HG02610 (cell line): ENCODE measurements around the gene BBS4.
A peak's percentile ranks its signal among the peaks of the same experiment; 100 is the strongest.
"Not testable (repeated sequence)": the region's sequence is repeated elsewhere in the genome, so short reads cannot be mapped to it uniquely, and the experiment has no call there.

Experiments
- ATAC-seq: cut with Tn5 transposase; IDR thresholded peaks from one replicate; pipeline ENCODE4 v1.9.1; 2021; ENCODE audit warnings: mild to moderate bottlenecking, moderate library complexity; ENCODE audit not compliant: unreplicated experiment

BBS4 gene

GRCh38 chr15:72690938-72691337 is 4.9 kb downstream of the BBS4 start:
- no peak for ATAC-seq

GRCh38 chr15:72698938-72699337 is 12.9 kb downstream of the BBS4 start:
- ATAC-seq, result no peak

GRCh38 chr15:72700076-72700475 is 14.1 kb downstream of the BBS4 start:
- no peak for ATAC-seq

- no peak for ATAC-seq
These were observed 20.3 kb downstream of the BBS4 start for GRCh38 chr15:72706266-72706665.

DNA sequence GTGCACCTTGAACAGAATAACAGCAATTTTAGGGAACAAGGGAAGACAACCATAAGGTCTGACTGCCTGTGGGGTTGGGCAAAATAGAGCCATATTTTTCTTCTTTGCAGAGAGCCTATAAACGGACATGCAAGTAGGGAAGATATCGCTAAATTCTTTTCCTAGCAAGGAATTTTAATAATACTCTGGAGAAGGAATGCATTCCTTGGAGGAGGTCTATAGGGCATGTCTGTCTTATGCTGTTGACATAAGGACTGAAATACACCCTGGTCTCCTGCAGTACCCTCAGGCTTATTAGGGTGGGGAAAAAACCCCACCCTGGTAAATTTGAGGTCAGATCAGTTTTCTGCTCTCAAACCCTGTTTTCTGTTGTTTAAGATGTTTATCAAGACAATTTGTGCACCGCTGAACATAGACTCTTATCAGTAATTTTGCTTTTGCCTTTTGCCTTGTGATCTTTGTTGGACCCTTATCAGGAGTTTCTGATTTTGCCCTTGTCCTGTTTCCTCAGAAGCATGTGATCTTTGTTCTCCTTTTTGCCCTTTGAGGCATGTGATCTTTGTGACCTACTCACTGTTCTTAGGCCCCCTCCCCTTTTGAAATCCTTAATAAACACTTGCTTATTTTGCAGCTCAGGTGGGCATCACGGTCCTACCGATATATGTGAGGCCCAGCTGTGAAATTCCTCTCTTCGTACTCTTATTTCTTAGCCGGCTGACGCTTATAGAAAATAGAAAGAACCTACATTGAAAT is 22.7 kb downstream of the BBS4 start:
- ATAC-seq, result not testable (repeated sequence)

GRCh38 chr15:72722071-72722696 is 36.2 kb downstream of the BBS4 start:
- no peak for ATAC-seq

GRCh38 chr15:72724028-72724427 is 38.0 kb downstream of the BBS4 start:
- no peak for ATAC-seq

DNA sequence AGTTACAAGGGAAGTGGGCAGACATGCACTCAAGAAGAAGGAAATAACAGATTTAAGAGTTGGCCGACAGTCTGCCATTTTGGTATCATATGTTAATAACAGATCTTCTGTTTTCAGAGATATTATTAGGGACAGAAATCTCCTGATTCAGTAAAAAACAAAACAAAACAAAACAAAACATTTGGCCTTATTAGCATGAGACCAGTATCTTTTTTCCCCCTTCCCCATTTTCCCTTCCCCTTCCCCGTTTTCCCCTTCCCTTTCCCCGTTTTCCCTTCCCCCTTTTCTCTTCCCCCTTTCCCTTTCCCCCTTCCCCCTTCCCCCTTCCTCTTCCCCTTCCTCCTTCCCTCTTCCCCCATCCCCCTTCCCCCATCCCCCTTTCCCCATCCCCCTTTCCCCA is 39.4 kb downstream of the BBS4 start:
- ATAC-seq, result no peak

- ATAC-seq, result not testable (repeated sequence)
These were observed 39.8 kb downstream of the BBS4 start for GRCh38 chr15:72725851-72726250.

- no peak for ATAC-seq
These were observed 41.1 kb downstream of the BBS4 start for GRCh38 chr15:72727154-72727553.

DNA sequence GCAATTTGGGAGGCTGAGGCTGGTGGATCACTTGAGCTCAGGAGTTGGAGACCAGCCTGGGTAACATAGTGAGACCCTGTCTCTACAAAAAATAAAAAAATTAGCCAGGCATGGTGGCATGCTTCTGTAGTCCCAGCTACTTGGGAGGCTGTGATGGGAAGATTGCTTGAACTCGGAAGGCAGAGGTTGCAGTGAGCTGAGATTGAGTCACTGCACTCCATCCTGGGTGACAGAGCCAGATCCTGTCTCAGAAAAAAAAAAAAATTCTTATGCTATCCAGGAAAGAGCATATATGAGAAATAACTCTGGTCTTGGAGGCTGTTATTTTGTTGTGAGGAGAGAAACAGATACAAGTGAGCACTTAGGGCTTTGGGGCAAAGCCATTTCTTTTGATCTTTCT is 42.2 kb downstream of the BBS4 start:
- not testable (repeated sequence) for ATAC-seq

DNA sequence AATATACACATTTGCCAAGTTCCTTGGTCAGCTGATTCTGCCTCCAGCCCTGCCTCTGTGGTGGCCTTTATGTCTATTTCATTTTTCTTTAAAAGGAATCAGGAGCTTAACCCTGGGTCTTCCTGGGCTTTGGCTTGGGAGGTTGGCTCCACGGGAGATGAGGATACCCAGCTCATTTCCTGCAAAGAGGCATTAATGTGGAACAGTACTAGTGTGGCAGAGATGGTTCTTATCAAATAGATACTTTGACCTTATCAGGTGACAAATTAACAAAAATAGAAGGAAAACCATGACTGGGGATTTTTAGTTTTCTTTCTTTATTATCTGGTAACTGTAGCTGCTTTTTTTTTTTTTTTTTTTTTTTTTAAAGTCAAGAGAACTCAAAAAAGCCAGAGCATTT is 42.8 kb downstream of the BBS4 start:
- no peak for ATAC-seq

DNA sequence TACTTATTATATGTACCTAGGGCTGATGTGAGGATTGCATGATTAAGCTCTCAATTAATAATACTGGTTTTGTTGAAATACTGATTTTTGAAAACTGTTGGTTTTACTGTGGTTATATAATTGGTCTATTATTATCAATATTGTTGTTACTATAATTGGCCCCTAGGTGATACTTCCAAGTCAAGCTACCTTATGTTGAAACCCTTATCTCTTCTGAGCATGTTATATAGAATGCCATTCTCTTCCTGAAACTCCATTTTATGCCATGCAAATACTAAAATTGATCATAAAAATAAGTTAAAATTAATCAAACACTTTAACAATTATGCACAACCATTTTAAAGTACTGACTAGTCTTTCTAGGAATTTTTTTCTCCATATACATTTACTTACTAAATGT is 46.1 kb downstream of the BBS4 start:
- no peak for ATAC-seq

DNA sequence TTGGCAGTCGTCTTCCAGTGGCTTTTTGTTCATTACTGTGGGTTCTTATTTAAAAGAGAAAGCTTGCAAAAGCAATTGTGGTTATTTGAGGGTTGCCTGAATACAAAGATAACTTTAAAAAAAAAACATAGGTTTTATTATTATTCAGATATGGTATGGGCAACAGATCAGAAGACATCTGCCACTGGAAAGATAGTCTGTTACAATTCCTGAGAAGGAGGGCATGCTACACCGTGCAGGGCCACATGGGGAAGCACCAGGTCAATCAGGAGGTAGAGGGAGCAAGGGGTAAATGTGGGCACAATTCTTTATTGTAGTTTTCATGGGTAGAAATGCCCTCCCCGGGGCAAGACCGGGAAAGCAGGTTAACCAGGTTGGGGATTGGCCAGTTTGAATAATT is 46.5 kb downstream of the BBS4 start:
- ATAC-seq, result no peak

DNA sequence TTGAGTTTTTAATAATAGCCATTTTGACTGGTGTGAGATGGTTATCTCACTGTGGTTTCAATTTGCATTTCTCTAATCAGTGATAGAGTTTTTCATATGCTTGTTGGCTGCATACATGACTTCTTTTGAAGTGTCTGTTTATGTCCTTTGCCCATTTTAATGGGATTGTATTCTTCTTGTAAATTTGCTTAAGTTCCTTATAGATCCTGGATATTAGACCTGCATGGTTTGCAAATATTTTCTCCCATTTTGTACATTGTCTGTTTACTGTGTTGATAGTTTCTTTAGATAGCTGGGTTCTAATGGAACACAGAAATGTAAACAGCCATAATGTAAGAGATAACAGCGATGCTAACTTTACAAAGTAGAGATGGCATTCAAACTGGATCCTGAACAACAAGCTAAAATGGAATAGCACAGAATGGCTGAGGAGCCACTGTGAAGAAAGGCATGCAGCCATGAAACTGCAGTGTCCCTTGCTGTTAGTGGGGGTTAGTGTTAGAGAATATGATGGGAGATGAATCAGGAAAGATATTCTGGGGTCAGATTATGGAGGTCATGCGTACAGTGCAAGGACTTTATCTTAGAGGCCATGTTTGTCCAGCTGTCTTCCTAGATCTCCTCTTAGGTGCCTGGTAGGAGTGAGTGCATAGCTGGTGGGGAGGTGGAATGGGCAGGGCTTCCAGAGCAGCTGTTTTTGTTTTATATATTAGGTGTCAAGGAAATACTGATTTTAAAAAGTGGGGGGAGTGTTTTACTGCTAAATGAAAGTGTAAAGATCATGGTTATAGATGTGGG is 48.1 kb downstream of the BBS4 start:
- no peak for ATAC-seq

- no peak for ATAC-seq
These were observed 49.1 kb downstream of the BBS4 start for GRCh38 chr15:72735111-72735510.

- no peak for ATAC-seq
These were observed 51.1 kb downstream of the BBS4 start for GRCh38 chr15:72737061-72737460.

DNA sequence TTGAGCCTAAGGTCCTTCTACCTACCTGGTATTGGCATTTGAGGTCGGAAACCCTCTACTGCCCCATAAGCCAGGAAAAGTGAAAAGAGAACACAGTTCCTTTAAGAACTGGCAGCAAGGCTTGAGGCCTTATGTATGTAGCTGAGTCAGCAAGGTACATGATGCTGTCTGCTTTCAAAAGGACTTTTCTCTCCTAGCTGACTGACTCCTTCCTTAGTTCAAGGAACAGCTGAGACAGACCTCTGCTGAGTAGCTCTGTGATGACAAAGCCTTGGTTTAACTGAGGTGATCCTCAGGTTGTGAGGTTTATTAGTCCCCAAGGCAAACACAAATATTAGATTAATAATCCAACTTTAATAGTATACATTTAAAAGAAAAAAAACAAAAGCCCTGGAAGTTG is 51.7 kb downstream of the BBS4 start:
- ATAC-seq, result no peak

- peak; percentile 65 for ATAC-seq
These were observed 54.2 kb downstream of the BBS4 start for GRCh38 chr15:72740219-72740618.

GRCh38 chr15:72749700-72750099 is 63.7 kb downstream of the BBS4 start:
- no peak for ATAC-seq

GRCh38 chr15:72751751-72752455 is 65.9 kb downstream of the BBS4 start:
- no peak for ATAC-seq
